Brain microvascular endothelial cell (primary cell): Measurements from ENCODE around the gene VRK3.
"Not testable (repeated sequence)": the region's sequence is repeated elsewhere in the genome, so short reads cannot be mapped to it uniquely, and the experiment has no call there.

ENCODE experiments used
- DNase-seq: peaks from one replicate; pipeline ENCODE4 v3.0.0-alpha.2; 2020
- H3K27ac ChIP-seq: fragments of 250-450 bp; sonication (Bioruptor Pico); 2 replicates; pipeline ENCODE4 v1.5.1; 2020; ENCODE audit warnings: mild to moderate bottlenecking, moderate library complexity
- H3K27me3 ChIP-seq: fragments of 250-450 bp; sonication (Bioruptor Pico); replicated peaks from 2 replicates; pipeline ENCODE4 v1.5.1; 2020; ENCODE audit warnings: mild to moderate bottlenecking
- H3K36me3 ChIP-seq: fragments of 250-450 bp; sonication (Bioruptor Pico); replicated peaks from 2 replicates; pipeline ENCODE4 v1.5.1; 2020; ENCODE audit warnings: mild to moderate bottlenecking
- H3K4me3 ChIP-seq: 2 replicates; pipeline ENCODE4 v1.5.1; 2011; ENCODE audit warnings: low read depth, mild to moderate bottlenecking, control low read depth, low read length, moderate library complexity
- CTCF ChIP-seq: IDR thresholded peaks from 2 replicates; pipeline ENCODE4 v1.5.1; 2011; ENCODE audit warnings: low read depth, mild to moderate bottlenecking, moderate library complexity, low read length, control low read depth, inconsistent platforms; ENCODE audit errors: missing control alignments
- in situ Hi-C: cut with HindIII; loops from 2 replicates; pipeline ENCODE4 v1.10.0; 2017; ENCODE audit warnings: low sequenced_read_pairs, low pct_ligation_motif_present

VRK3 gene

GRCh38 chr19:50059045-50059444 lies 33.9 kb upstream of the VRK3 start:
- no peak for DNase-seq
- Histone ChIP-seq H3K27ac (no peak overlapping the region), H3K27me3 (no peaks in the 10 kb centered on the region), H3K4me3 (no peak overlapping the region), H3K36me3 (no peaks in the 10 kb centered on the region)
- TF ChIP-seq CTCF: no peak
- in situ Hi-C loops: no loop called here

- no peak for TF ChIP-seq CTCF
- H3K4me3 ChIP-seq: no peak overlapping the region
- H3K27me3 ChIP-seq: no peaks in the 10 kb centered on the region
- no peaks in the 10 kb centered on the region for H3K36me3 ChIP-seq
- in situ Hi-C loops: no loop called here
- DNase-seq: no peak
- no peak overlapping the region for H3K27ac ChIP-seq
These were observed 33.3 kb upstream of the VRK3 start for GRCh38 chr19:50058425-50058824.

DNA sequence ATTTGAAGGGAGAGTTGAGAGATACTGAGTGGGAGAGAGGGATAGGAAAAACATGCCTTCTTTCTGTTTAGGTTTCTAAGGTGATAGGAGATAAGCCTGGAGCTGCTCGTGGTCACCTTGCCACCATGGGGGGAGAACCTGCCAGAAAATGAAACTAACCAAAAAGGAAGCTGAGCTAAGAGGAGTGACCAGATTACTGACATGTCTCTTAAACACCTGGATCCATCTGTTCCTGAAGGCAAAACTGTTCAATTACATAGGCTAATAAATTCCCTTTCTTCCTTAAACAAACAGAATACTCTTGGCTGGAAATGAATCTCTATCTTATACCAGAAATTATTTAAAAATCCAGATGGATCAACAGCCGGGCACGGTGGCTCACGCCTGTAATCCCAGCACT lies 27.9 kb upstream of the VRK3 start:
- H3K36me3 ChIP-seq: no peaks in the 10 kb centered on the region
- H3K27ac ChIP-seq: no peak overlapping the region
- H3K4me3 ChIP-seq: no peak overlapping the region
- TF ChIP-seq CTCF: no peak
- in situ Hi-C loops: no loop called here
- no peaks in the 10 kb centered on the region for H3K27me3 ChIP-seq
- DNase-seq: no peak

GRCh38 chr19:50051964-50052363 lies 26.8 kb upstream of the VRK3 start:
- no peak for TF ChIP-seq CTCF
- Histone ChIP-seq H3K27me3 (no peaks in the 10 kb centered on the region), H3K36me3 (peaks cover 8% of the 10 kb centered on the region), H3K4me3 (no peak overlapping the region), H3K27ac (no peak overlapping the region)
- in situ Hi-C loops: no loop called here
- no peak for DNase-seq

GRCh38 chr19:50051228-50051895 lies 26.2 kb upstream of the VRK3 start:
- Histone ChIP-seq H3K4me3 (peak overlapping the region; percentile 52), H3K36me3 (peaks cover 14% of the 10 kb centered on the region)
- H3K27me3 ChIP-seq, H3K27ac ChIP-seq, in situ Hi-C loops, DNase-seq: not testable (repeated sequence)

GRCh38 chr19:50050406-50051227 lies 25.4 kb upstream of the VRK3 start:
- DNase-seq: peak; percentile 84
- in situ Hi-C loops: no loop called here
- H3K27ac ChIP-seq: peak overlapping the region; percentile 16
- H3K27me3 ChIP-seq: no peaks in the 10 kb centered on the region
- no peak for TF ChIP-seq CTCF
- peak overlapping the region; percentile 52 for H3K4me3 ChIP-seq
- peaks cover 22% of the 10 kb centered on the region for H3K36me3 ChIP-seq
